IMR-90 (cell line): Measurements from ENCODE around the gene ABHD16B. TPM values are rescaled to one million over a fixed set of nuclear protein-coding genes. Genes with fewer than 3 reads are reported as not detected.

Experiments
- ATAC-seq: fragments of 200-7000 bp; cut with Tn5 transposase; 2 replicates; pipeline ENCODE4 v1.9.1; 2020; ENCODE audit warnings: low read depth, mild to moderate bottlenecking, moderate library complexity
- BruUV-seq: library from RNA; stranded (reverse); fragments of 400-500 nt; replicated peaks from 2 replicates; lab custom pipeline; 2021; lab: Mats Ljungman, UMichigan
- CTCF ChIA-PET: fragments of 300-600 bp; formaldehyde crosslinking; extraction: SDS; loops from one replicate; lab custom pipeline; 2021; ENCODE audit warnings: antibody characterized with exemption; lab: Yijun Ruan, JAX
- POLR2A ChIA-PET: fragments of 300-600 bp; sonication (Branson Sonifier 250); formaldehyde crosslinking; loops from one replicate; lab custom pipeline; 2022; ENCODE audit warnings: antibody characterized with exemption; ENCODE audit not compliant: unreplicated experiment; lab: Charles Lee
- DNase-seq: peaks from one replicate; pipeline ENCODE4 v3.0.0; 2013
- H2AFZ ChIP-seq: replicated peaks from 2 replicates; pipeline ENCODE3; 2013; ENCODE audit warnings: low read length, mild to moderate bottlenecking; ENCODE audit not compliant: poor library complexity
- H2AK5ac ChIP-seq: 2 replicates; pipeline ENCODE4 v1.6.1; 2013; ENCODE audit warnings: low read depth, low read length, inconsistent platforms
- H2AK9ac ChIP-seq: replicated peaks from 2 replicates; pipeline ENCODE3; 2013; ENCODE audit warnings: mild to moderate bottlenecking, low read depth, low read length, moderate library complexity; ENCODE audit not compliant: poor library complexity
- H2BK120ac ChIP-seq: 2 replicates; pipeline ENCODE4 v1.6.1; 2013; ENCODE audit warnings: low read depth, low read length, inconsistent platforms
- H2BK15ac ChIP-seq: 3 replicates; pipeline ENCODE4 v1.6.1; 2013; ENCODE audit warnings: low read depth, low read length, inconsistent platforms
- H2BK20ac ChIP-seq: 2 replicates; pipeline ENCODE4 v1.6.1; 2013; ENCODE audit warnings: low read depth, mild to moderate bottlenecking, inconsistent platforms, low read length, moderate library complexity
- H2BK5ac ChIP-seq: 2 replicates; pipeline ENCODE4 v1.6.1; 2013; ENCODE audit warnings: mild to moderate bottlenecking, low read depth, low read length, inconsistent platforms; ENCODE audit not compliant: poor library complexity, severe bottlenecking
- H3K14ac ChIP-seq: replicated peaks from 2 replicates; pipeline ENCODE4 v1.6.1; 2013; ENCODE audit warnings: low read depth, low read length, inconsistent platforms
- H3K18ac ChIP-seq: 2 replicates; pipeline ENCODE4 v1.6.1; 2013; ENCODE audit warnings: low read depth, low read length, control low read depth
- H3K23ac ChIP-seq: 2 replicates; pipeline ENCODE4 v1.6.1; 2013; ENCODE audit warnings: low read depth, low read length, inconsistent platforms
- H3K27ac ChIP-seq: 2 replicates; pipeline ENCODE4 v1.5.1; 2013; ENCODE audit warnings: mild to moderate bottlenecking, control low read depth, low read length; ENCODE audit not compliant: insufficient read depth
- H3K27me3 ChIP-seq: 2 replicates; pipeline ENCODE4 v1.6.1; 2013; ENCODE audit warnings: low read length; ENCODE audit not compliant: control insufficient read depth, insufficient read depth
- H3K36me3 ChIP-seq: 2 replicates; pipeline ENCODE4 v1.6.1; 2013; ENCODE audit warnings: low read length, mixed read lengths; ENCODE audit not compliant: control insufficient read depth, insufficient read depth
- H3K4ac ChIP-seq: 2 replicates; pipeline ENCODE4 v1.6.1; 2013; ENCODE audit warnings: low read depth, low read length, inconsistent platforms
- H3K4me1 ChIP-seq: 2 replicates; pipeline ENCODE4 v1.6.1; 2013; ENCODE audit warnings: low read length, mixed read lengths; ENCODE audit not compliant: control insufficient read depth, insufficient read depth
- H3K4me2 ChIP-seq: 2 replicates; pipeline ENCODE4 v1.6.1; 2013; ENCODE audit warnings: low read depth, mild to moderate bottlenecking, control low read depth, low read length, moderate library complexity
- H3K4me3 ChIP-seq: 2 replicates; pipeline ENCODE4 v1.5.1; 2013; ENCODE audit warnings: low read depth, mild to moderate bottlenecking, control low read depth, low read length, moderate library complexity; ENCODE audit not compliant: insufficient read depth
- H3K56ac ChIP-seq: 2 replicates; pipeline ENCODE4 v1.6.1; 2013; ENCODE audit warnings: low read length, inconsistent platforms; ENCODE audit not compliant: insufficient read depth; ENCODE audit errors: extremely low read depth
- H3K79me1 ChIP-seq, 2 experiments: 2 replicates each; pipeline ENCODE4 v1.6.1; 2013; ENCODE audit warnings: low read length in 2 of 2, inconsistent platforms in 1 of 2, low read depth in 1 of 2
- H3K9ac ChIP-seq: 2 replicates; pipeline ENCODE4 v1.6.1; 2013; ENCODE audit warnings: low read depth, low read length, control low read depth
- H3K9me1 ChIP-seq: 2 replicates; pipeline ENCODE4 v1.6.1; 2013; ENCODE audit warnings: low read length, inconsistent platforms; ENCODE audit not compliant: insufficient read depth
- H3K9me3 ChIP-seq: 2 replicates; pipeline ENCODE4 v1.6.1; 2013; ENCODE audit warnings: low read length; ENCODE audit not compliant: control insufficient read depth, insufficient read depth
- H4K20me1 ChIP-seq: 2 replicates; pipeline ENCODE4 v1.6.1; 2013; ENCODE audit warnings: low read length, inconsistent platforms; ENCODE audit not compliant: insufficient read depth
- H4K5ac ChIP-seq: 2 replicates; pipeline ENCODE4 v1.6.1; 2013; ENCODE audit warnings: mild to moderate bottlenecking, low read depth, low read length, control low read depth
- H4K8ac ChIP-seq, 2 experiments: 2 replicates each; pipeline ENCODE4 v1.6.1; 2013; ENCODE audit warnings: low read depth in 2 of 2, low read length in 2 of 2, control low read depth in 1 of 2, inconsistent platforms in 1 of 2
- H4K91ac ChIP-seq: 2 replicates; pipeline ENCODE4 v1.6.1; 2013; ENCODE audit warnings: low read depth, low read length, inconsistent platforms; ENCODE audit not compliant: insufficient read depth
- BHLHE40 ChIP-seq: fragments of 150-350 bp; IDR thresholded peaks from 2 replicates; pipeline ENCODE4 v1.6.1; 2016; ENCODE audit warnings: mild to moderate bottlenecking, low read depth, low read length
- CEBPB ChIP-seq: IDR thresholded peaks from 2 replicates; pipeline ENCODE4 v1.6.1; 2012; ENCODE audit warnings: low read depth, low read length, improper control_type of control experiment
- CHD1 ChIP-seq: IDR thresholded peaks from 2 replicates; pipeline ENCODE4 v1.6.1; 2012; ENCODE audit warnings: low read depth, low read length, improper control_type of control experiment
- FOS ChIP-seq: fragments of 150-350 bp; IDR thresholded peaks from 2 replicates; pipeline ENCODE4 v1.6.1; 2016; ENCODE audit warnings: low read depth, low read length
- MAFK ChIP-seq: IDR thresholded peaks from 2 replicates; pipeline ENCODE4 v1.6.1; 2012; ENCODE audit warnings: low read depth, low read length, improper control_type of control experiment
- MAZ ChIP-seq: IDR thresholded peaks from 2 replicates; pipeline ENCODE4 v1.6.1; 2012; ENCODE audit warnings: low read depth, mild to moderate bottlenecking, low read length, improper control_type of control experiment, moderate library complexity, borderline replicate concordance
- MXI1 ChIP-seq: IDR thresholded peaks from 2 replicates; pipeline ENCODE4 v1.6.1; 2012; ENCODE audit warnings: low read depth, mild to moderate bottlenecking, low read length, moderate library complexity, borderline replicate concordance
- NFE2L2 ChIP-seq: fragments of 150-350 bp; IDR thresholded peaks from 2 replicates; pipeline ENCODE4 v1.6.1; 2016; ENCODE audit warnings: low read depth, mild to moderate bottlenecking, low read length
- POLR2A ChIP-seq: IDR thresholded peaks from 2 replicates; pipeline ENCODE4 v1.6.1; 2012; ENCODE audit warnings: mild to moderate bottlenecking, low read depth, low read length
- RAD21 ChIP-seq: IDR thresholded peaks from 2 replicates; pipeline ENCODE4 v1.6.1; 2012; ENCODE audit warnings: low read length, improper control_type of control experiment
- RCOR1 ChIP-seq: IDR thresholded peaks from 2 replicates; pipeline ENCODE4 v1.6.1; 2012; ENCODE audit warnings: mild to moderate bottlenecking, low read length, improper control_type of control experiment; ENCODE audit not compliant: insufficient replicate concordance
- RFX5 ChIP-seq: IDR thresholded peaks from 2 replicates; pipeline ENCODE4 v1.8.0; 2012; ENCODE audit warnings: low read depth, mild to moderate bottlenecking, low read length, moderate library complexity
- SMC3 ChIP-seq: fragments of 150-350 bp; IDR thresholded peaks from 2 replicates; pipeline ENCODE4 v1.6.1; 2016; ENCODE audit warnings: low read depth, mild to moderate bottlenecking, antibody characterized with exemption, low read length, moderate library complexity
- WGBS, 2 experiments: methylation state at CpG; one replicate each; pipeline versions ENCODE4 v1.1.5 to v1.1.7; 2013; ENCODE audit warnings: missing lambda C conversion rate in 2 of 2; ENCODE audit not compliant: insufficient read length in 1 of 2; ENCODE audit errors: extremely low coverage in 2 of 2; 5-methylcytosine and 5-hydroxymethylcytosine counted together
- dilution Hi-C: fragments of 300-500 bp; cut with HindIII; formaldehyde crosslinking; loops from one replicate; pipeline ENCODE4 v1.14.3; 2018; ENCODE audit warnings: low sequenced_read_pairs; ENCODE audit not compliant: unreplicated experiment
- in situ Hi-C: fragments of 300-500 bp; cut with MboI; formaldehyde crosslinking; loops from 3 replicates; pipeline ENCODE4 v1.14.3; 2019; ENCODE audit warnings: low sequenced_read_pairs, inconsistent platforms, mixed read lengths
- intact Hi-C: fragments of 100-400 bp; cut with micrococcal nuclease; formaldehyde crosslinking; loops from 2 replicates; pipeline ENCODE4 v1.10.0; 2022
- polyA plus RNA-seq, 3 experiments: library from polyadenylated mRNA; depleted of rRNA; stranded (reverse); fragments of >200 nt; gene quantifications; 2 replicates each; pipeline ENCODE4 v1.2.3, GENCODE V29; 2012; ENCODE audit warnings: low replicate concordance in 1 of 3
- total RNA-seq: library from RNA; depleted of rRNA; stranded (reverse); fragments of >200 nt; gene quantifications from 2 replicates; pipeline ENCODE4 v1.2.3, GENCODE V29; 2012
- TF ChIP-seq, protein P1 (sequence below): fragments of 150-350 bp; IDR thresholded peaks from 2 replicates; pipeline ENCODE4 v1.6.1; 2016; ENCODE audit warnings: low read depth, mild to moderate bottlenecking, low read length, moderate library complexity, borderline replicate concordance
- TF ChIP-seq, protein P2 (sequence below): fragments of 150-350 bp; IDR thresholded peaks from 2 replicates; pipeline ENCODE4 v1.6.1; 2017; ENCODE audit warnings: mild to moderate bottlenecking, antibody characterized with exemption, low read length, low read depth
- TF ChIP-seq, protein P3 (sequence below): conservative IDR thresholded peaks from 2 replicates; pipeline ENCODE4 v1.5.1; 2012; ENCODE audit warnings: mild to moderate bottlenecking, low read depth, low read length, improper control_type of control experiment

ABHD16B gene
- total and polyA plus RNA-seq, 2 of the 4 experiments (the other 2 are of a cell fraction), result 0.05 TPM; not detected in 1

GRCh38 chr20:63831646-63831992 is 29.7 kb upstream of the ABHD16B start:
- peak overlapping the region; percentile 41 for H3K4me2 ChIP-seq
- DNase-seq (no peak), ATAC-seq (no peak)
- H4K8ac ChIP-seq, result no peak overlapping the region
- no TSS peak for BruUV-seq
- H3K56ac ChIP-seq, result no peak overlapping the region
- peaks cover 38% of the 10 kb centered on the region for H3K4me1 ChIP-seq
- H3K18ac ChIP-seq, result no peak overlapping the region
- dilution Hi-C loops (no loop called here), in situ Hi-C loops (no loop called here), intact Hi-C loops (no loop called here)
- no peak overlapping the region for H3K14ac ChIP-seq
- TF ChIP-seq, protein P1, sequence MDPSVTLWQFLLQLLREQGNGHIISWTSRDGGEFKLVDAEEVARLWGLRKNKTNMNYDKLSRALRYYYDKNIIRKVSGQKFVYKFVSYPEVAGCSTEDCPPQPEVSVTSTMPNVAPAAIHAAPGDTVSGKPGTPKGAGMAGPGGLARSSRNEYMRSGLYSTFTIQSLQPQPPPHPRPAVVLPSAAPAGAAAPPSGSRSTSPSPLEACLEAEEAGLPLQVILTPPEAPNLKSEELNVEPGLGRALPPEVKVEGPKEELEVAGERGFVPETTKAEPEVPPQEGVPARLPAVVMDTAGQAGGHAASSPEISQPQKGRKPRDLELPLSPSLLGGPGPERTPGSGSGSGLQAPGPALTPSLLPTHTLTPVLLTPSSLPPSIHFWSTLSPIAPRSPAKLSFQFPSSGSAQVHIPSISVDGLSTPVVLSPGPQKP, result no peak
- TF ChIP-seq BHLHE40 (no peak), MAFK (no peak), MXI1 (no peak), RCOR1 (no peak), RFX5 (no peak), MAZ (no peak), NFE2L2 (no peak), SMC3 (no peak), CEBPB (no peak), CHD1 (no peak), RAD21 (no peak), POLR2A (no peak), FOS (no peak)
- TF ChIP-seq, protein P2, sequence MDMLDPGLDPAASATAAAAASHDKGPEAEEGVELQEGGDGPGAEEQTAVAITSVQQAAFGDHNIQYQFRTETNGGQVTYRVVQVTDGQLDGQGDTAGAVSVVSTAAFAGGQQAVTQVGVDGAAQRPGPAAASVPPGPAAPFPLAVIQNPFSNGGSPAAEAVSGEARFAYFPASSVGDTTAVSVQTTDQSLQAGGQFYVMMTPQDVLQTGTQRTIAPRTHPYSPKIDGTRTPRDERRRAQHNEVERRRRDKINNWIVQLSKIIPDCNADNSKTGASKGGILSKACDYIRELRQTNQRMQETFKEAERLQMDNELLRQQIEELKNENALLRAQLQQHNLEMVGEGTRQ, result no peak
- TF ChIP-seq, protein P3, sequence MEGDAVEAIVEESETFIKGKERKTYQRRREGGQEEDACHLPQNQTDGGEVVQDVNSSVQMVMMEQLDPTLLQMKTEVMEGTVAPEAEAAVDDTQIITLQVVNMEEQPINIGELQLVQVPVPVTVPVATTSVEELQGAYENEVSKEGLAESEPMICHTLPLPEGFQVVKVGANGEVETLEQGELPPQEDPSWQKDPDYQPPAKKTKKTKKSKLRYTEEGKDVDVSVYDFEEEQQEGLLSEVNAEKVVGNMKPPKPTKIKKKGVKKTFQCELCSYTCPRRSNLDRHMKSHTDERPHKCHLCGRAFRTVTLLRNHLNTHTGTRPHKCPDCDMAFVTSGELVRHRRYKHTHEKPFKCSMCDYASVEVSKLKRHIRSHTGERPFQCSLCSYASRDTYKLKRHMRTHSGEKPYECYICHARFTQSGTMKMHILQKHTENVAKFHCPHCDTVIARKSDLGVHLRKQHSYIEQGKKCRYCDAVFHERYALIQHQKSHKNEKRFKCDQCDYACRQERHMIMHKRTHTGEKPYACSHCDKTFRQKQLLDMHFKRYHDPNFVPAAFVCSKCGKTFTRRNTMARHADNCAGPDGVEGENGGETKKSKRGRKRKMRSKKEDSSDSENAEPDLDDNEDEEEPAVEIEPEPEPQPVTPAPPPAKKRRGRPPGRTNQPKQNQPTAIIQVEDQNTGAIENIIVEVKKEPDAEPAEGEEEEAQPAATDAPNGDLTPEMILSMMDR, result no peak
- H2BK5ac ChIP-seq, result no peak overlapping the region
- H2AFZ ChIP-seq, result peak overlapping the region; percentile 90
- peaks cover 23% of the 10 kb centered on the region for H3K9me1 ChIP-seq
- no peak overlapping the region for H3K4ac ChIP-seq
- peak overlapping the region; percentile 85 for H2AK9ac ChIP-seq
- H3K79me1 ChIP-seq, result peaks cover 18 to 45% of the 10 kb centered on the region in 2 experiments
- H2BK120ac ChIP-seq, result no peak overlapping the region
- H3K27ac ChIP-seq, result no peak overlapping the region; the same call in 1 of the 2 replicates
- peak overlapping the region; percentile 59 for H3K4me3 ChIP-seq
- H3K36me3 ChIP-seq, result no peaks in the 10 kb centered on the region
- ChIA-PET POLR2A (no interaction called here), CTCF (no interaction called here)
- no peak overlapping the region for H4K91ac ChIP-seq
- no peak overlapping the region for H4K5ac ChIP-seq
- 4% methylated on average over 23 of the region's 55 CpGs; no CpG with 5 or more reads in 1 of the 2 experiments for WGBS, 2 experiments
- no peaks in the 10 kb centered on the region for H3K27me3 ChIP-seq
- no peak overlapping the region for H3K23ac ChIP-seq
- peaks cover 29% of the 10 kb centered on the region; the same call in 1 of the 2 replicates for H4K20me1 ChIP-seq
- H3K9ac ChIP-seq, result no peak overlapping the region; the same call in 1 of the 2 replicates
- no peak overlapping the region for H2BK20ac ChIP-seq
- no peak overlapping the region for H2BK15ac ChIP-seq
- no peak overlapping the region for H2AK5ac ChIP-seq
- no peaks in the 10 kb centered on the region for H3K9me3 ChIP-seq
